Right lobe of liver (tissue), 4 donors: ENCODE measurements around the gene TSHZ1.
"Not testable (repeated sequence)": the region's sequence is repeated elsewhere in the genome, so short reads cannot be mapped to it uniquely, and the experiment has no call there.

ENCODE experiments used
- CTCF ChIP-seq, 4 donors: fragments of 200-600 bp in 3 of 4; fragments of 450-650 bp in 1 of 4; IDR thresholded peaks; one replicate each; pipeline versions ENCODE4 v1.5.1 to v1.8.0; 2016 to 2022; ENCODE audit warnings: antibody characterized with exemption in 4 of 4, mild to moderate bottlenecking in 2 of 4
- POLR2A ChIP-seq: fragments of 450-650 bp; IDR thresholded peaks from one replicate; pipeline ENCODE4 v1.6.1; 2017; ENCODE audit warnings: antibody characterized with exemption, mild to moderate bottlenecking
- donor health status: DM: no; HTN: no; CAD: no.
- donor health status: DM: no; HTN: no; CAD: no.
- donor health status: DM: no; HTN: yes; CAD: no.

GRCh38 chr18:75187702-75188101, 22.9 kb upstream of the TSHZ1 start:
- TF ChIP-seq POLR2A; CTCF (IDR thresholded peaks at IDR 0.05): not testable (repeated sequence)
